Pancreas (tissue), 10 donors: ENCODE results near the gene SETBP1. TPM values are rescaled to one million over a fixed set of nuclear protein-coding genes. Genes with fewer than 3 reads are reported as not detected.

Source experiments
- ATAC-seq, 4 donors: fragments of 200-7000 bp; cut with Tn5 transposase; one replicate each; pipeline versions ENCODE4 v1.8.0 to v1.9.1; 2020; ENCODE audit warnings: mild to moderate bottlenecking in 4 of 4, moderate library complexity in 4 of 4
- DNase-seq, 6 donors: peaks; one replicate each; pipeline ENCODE4 v3.0.0-alpha.2; 2020
- FAIRE-seq: peaks from 2 replicates; lab custom pipeline; 2012; peaks lifted over from hg19 to GRCh38; lab: Jason Lieb, UNC
- H3K27ac ChIP-seq, 4 donors: fragments of 200-600 bp; sonication (generic); 1 replicate in 3 of 4; 2 replicates in 1 of 4; pipeline versions ENCODE4 v1.5.0 to v1.8.0; 2020
- H3K27me3 ChIP-seq, 4 donors: fragments of 200-600 bp; one replicate each; pipeline ENCODE4 v1.8.0; 2021
- H3K36me3 ChIP-seq, 3 donors: fragments of 200-600 bp; sonication (generic) in 1 of 3; one replicate each; pipeline versions ENCODE4 v1.5.0 to v1.8.0; 2020 to 2021
- H3K4me1 ChIP-seq, 3 donors: fragments of 200-600 bp; one replicate each; pipeline ENCODE4 v1.8.0; 2021
- H3K4me3 ChIP-seq, 4 donors: fragments of 200-600 bp; sonication (generic) in 2 of 4; one replicate each; pipeline versions ENCODE4 v1.5.0 to v1.8.0; 2020 to 2021
- H3K9me3 ChIP-seq, 4 donors: fragments of 200-600 bp; one replicate each; pipeline ENCODE4 v1.8.0; 2021
- WGBS, 2 donors: extraction: QIAGEN DNeasy Blood & Tissue Kit; methylation state at CpG; one replicate each; pipeline ENCODE4 v1.1.7; 2013; 5-methylcytosine and 5-hydroxymethylcytosine counted together
- intact Hi-C, 3 donors: fragments of 100-400 bp; cut with DNase I; formaldehyde crosslinking; loops; one replicate each; pipeline versions ENCODE4 v1.11.1 to v1.14.2; 2022
- polyA plus RNA-seq, 2 donors: library from polyadenylated mRNA; stranded (reverse); fragments of 200-250 nt; gene quantifications; one replicate each; pipeline ENCODE4 v1.2.3, GENCODE V29; 2013
- total RNA-seq, 6 donors: library from RNA; stranded (reverse); fragmentation: NEBNext Ultra II Directional in 4 of 6; extraction: Animal tissue kit (Norgen Biotek cat#: 25700) in 4 of 6; gene quantifications; one replicate each; pipeline versions ENCODE4 v1.2.1 to v1.2.4, GENCODE V29; 2021 to 2023
- TF ChIP-seq, protein P1 (sequence below), 4 donors: fragments of 200-600 bp; sonication (generic) in 3 of 4; IDR thresholded peaks; one replicate each; pipeline versions ENCODE4 v1.5.0 to v1.8.0; 2021; ENCODE audit warnings: antibody characterized with exemption in 4 of 4
- donor health status: healthy with polysubstance abuse.
- donor health status: DM: no; HTN: no; CAD: no; lungs with moderate emphysema.
- donor health status: DM: no; HTN: no; CAD: no.
- donor health status: control.
- donor health status: control.
- donor health status: Bipolar disorder and iron deficiency.
- donor health status: DM: yes; HTN: yes; CAD: no.
- donor health status: DM: no; HTN: no; CAD: no.
- donor health status: DM: no; HTN: no; CAD: no.
- donor health status: DM: yes; HTN: yes; CAD: no.

Gene SETBP1
- total and polyA plus RNA-seq, 8 donors = 3.9 to 24.0 (median 18.1) TPM

DNA sequence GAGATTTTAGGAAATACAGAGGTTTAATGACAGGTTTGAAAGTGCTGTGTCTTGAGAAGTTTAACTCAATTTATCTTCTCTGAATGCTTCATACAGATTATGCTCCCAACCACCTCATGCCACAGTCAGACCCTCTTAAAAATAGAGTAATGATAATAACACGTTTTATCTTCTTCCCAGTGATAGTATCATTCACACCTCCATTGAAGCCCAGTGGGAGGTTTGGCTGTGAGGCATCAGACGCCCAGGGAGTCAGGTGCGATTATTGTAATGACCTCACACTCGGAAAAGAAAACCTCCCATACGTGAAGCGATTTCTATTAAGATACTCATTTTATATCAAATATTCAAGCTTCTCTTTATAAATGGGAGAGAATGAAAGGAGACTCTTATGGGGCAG is 366.3 kb downstream of the SETBP1 start:
- DNase-seq (no peak), ATAC-seq (no peak), FAIRE-seq (no peak)
- Histone ChIP-seq H3K4me1 (no peaks in the 10 kb centered on the region), H3K9me3 (no peaks in the 10 kb centered on the region), H3K4me3 (no peak overlapping the region), H3K27me3 (no peaks in the 10 kb centered on the region), H3K36me3 (no peaks in the 10 kb centered on the region), H3K27ac (no peak overlapping the region)
- TF ChIP-seq, protein P1, sequence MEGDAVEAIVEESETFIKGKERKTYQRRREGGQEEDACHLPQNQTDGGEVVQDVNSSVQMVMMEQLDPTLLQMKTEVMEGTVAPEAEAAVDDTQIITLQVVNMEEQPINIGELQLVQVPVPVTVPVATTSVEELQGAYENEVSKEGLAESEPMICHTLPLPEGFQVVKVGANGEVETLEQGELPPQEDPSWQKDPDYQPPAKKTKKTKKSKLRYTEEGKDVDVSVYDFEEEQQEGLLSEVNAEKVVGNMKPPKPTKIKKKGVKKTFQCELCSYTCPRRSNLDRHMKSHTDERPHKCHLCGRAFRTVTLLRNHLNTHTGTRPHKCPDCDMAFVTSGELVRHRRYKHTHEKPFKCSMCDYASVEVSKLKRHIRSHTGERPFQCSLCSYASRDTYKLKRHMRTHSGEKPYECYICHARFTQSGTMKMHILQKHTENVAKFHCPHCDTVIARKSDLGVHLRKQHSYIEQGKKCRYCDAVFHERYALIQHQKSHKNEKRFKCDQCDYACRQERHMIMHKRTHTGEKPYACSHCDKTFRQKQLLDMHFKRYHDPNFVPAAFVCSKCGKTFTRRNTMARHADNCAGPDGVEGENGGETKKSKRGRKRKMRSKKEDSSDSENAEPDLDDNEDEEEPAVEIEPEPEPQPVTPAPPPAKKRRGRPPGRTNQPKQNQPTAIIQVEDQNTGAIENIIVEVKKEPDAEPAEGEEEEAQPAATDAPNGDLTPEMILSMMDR (IDR thresholded peaks at IDR 0.05) = no peak
- WGBS, 2 donors = 89 to 91% methylated on average over 6 of the region's 6 CpGs
- intact Hi-C loops = no loop called here

- no peak for ATAC-seq
- intact Hi-C loops = no loop called here
- TF ChIP-seq, protein P1 (IDR thresholded peaks at IDR 0.05) = no peak
- H3K27me3 ChIP-seq = no peaks in the 10 kb centered on the region
- 94 to 96% methylated on average over 4 of the region's 4 CpGs for WGBS, 2 donors
- no peak overlapping the region for H3K4me3 ChIP-seq
- H3K27ac ChIP-seq = no peak overlapping the region
- DNase-seq = no peak
- no peaks in the 10 kb centered on the region for H3K4me1 ChIP-seq
- H3K36me3 ChIP-seq = no peaks in the 10 kb centered on the region
- FAIRE-seq = no peak
- H3K9me3 ChIP-seq = no peaks in the 10 kb centered on the region
These were observed 369.1 kb downstream of the SETBP1 start for GRCh38 chr18:45049578-45050319.

DNA sequence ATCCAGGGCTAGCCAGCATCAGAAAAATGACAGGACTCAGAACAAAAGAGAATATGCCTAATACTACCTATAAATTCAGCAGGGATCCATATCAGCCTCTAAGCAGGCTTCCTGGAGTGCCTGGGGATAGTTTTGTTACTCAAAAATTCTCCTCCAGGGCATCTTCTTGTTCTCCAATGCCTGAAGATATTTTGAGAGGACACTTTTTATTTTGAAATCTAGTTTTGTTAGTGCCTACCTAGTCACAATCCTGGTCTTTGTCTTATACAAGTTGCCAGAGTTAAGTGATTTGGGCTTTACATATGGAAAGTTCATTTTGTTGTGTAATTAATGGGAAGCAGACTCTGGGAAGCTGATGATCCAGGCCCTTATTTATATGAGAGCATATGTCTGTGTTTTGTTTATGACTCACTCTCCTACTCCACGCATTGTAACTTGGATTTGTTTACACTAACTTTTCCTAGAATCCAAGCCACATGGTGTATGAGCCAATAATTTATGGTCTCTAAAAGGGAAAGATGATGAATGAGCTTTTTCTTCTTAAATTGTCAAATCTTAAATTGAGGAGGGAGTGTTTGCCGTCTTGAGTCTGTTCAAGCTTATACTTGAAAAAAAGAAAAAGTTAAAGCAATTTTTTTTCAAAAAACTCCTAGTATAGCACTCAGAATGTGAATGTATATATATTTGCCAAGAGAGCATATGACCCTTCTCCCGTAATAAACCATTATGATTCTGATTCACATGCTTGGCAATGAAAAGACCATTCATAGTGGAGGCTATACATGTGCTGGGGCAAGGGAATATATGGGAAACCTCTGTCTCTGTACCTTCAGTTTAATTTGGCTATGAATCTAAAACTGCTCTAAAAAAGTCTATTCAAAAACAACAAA is 370.3 kb downstream of the SETBP1 start:
- Histone ChIP-seq H3K4me3 (no peak overlapping the region), H3K27ac (no peak overlapping the region), H3K36me3 (no peaks in the 10 kb centered on the region), H3K4me1 (no peaks in the 10 kb centered on the region), H3K9me3 (no peaks in the 10 kb centered on the region), H3K27me3 (no peaks in the 10 kb centered on the region)
- TF ChIP-seq, protein P1 (IDR thresholded peaks at IDR 0.05) = no peak
- no peak for FAIRE-seq
- intact Hi-C loops = no loop called here
- 69 to 71% methylated on average over 3 of the region's 3 CpGs for WGBS, 2 donors
- DNase-seq = no peak
- peak; percentile 68 to 72 (median 70) for ATAC-seq

GRCh38 chr18:45054636-45055035 is 373.9 kb downstream of the SETBP1 start:
- H3K9me3 ChIP-seq = no peaks in the 10 kb centered on the region
- H3K36me3 ChIP-seq = no peaks in the 10 kb centered on the region
- no peaks in the 10 kb centered on the region for H3K4me1 ChIP-seq
- TF ChIP-seq, protein P1 (IDR thresholded peaks at IDR 0.05) = no peak
- intact Hi-C loops = no loop called here
- WGBS, 2 donors = 84 to 90% methylated on average over 3 of the region's 3 CpGs
- DNase-seq (no peak), FAIRE-seq (no peak), ATAC-seq (no peak)
- H3K4me3 ChIP-seq = no peak overlapping the region
- no peaks in the 10 kb centered on the region for H3K27me3 ChIP-seq
- no peak overlapping the region for H3K27ac ChIP-seq
